DND-41 (cell line): Measurements from ENCODE around the gene PEMT.

Experiments used
- ATAC-seq: fragments of 200-7000 bp; cut with Tn5 transposase; 3 replicates; pipeline ENCODE4 v1.9.1; 2021; ENCODE audit warnings: low read depth; ENCODE audit not compliant: insufficient read depth
- DNase-seq: peaks from one replicate; pipeline ENCODE4 v3.0.0-alpha.2; 2020
- H2AFZ ChIP-seq: 2 replicates; pipeline ENCODE4 v1.6.0; 2012; ENCODE audit warnings: low read depth, low read length
- H3K27ac ChIP-seq: 2 replicates; pipeline ENCODE4 v1.5.1; 2012; ENCODE audit warnings: low read length, inconsistent platforms
- H3K27me3 ChIP-seq: fragments of 200-600 bp; sonication (generic); 2 replicates; pipeline ENCODE4 v1.6.0; 2012; ENCODE audit warnings: low read length, mild to moderate bottlenecking, inconsistent platforms; ENCODE audit not compliant: insufficient read depth, poor library complexity
- H3K36me3 ChIP-seq: 2 replicates; pipeline ENCODE4 v1.5.1; 2012; ENCODE audit warnings: low read length, inconsistent platforms; ENCODE audit not compliant: insufficient read depth
- H3K4me1 ChIP-seq: 2 replicates; pipeline ENCODE4 v1.5.1; 2012; ENCODE audit warnings: mild to moderate bottlenecking, low read length; ENCODE audit not compliant: insufficient read depth
- H3K4me2 ChIP-seq: 2 replicates; pipeline ENCODE4 v1.6.0; 2012; ENCODE audit warnings: mild to moderate bottlenecking, moderate library complexity, low read length, inconsistent platforms; ENCODE audit not compliant: insufficient read depth
- H3K4me3 ChIP-seq, 2 experiments: fragments of 200-600 bp in 1 of 2; shearing (Covaris generic) in 1 of 2; 2 replicates each; pipeline ENCODE4 v1.5.1; 2012 to 2016; ENCODE audit warnings: inconsistent platforms in 2 of 2, low read length in 2 of 2, mild to moderate bottlenecking in 2 of 2, low read depth in 1 of 2, moderate library complexity in 1 of 2
- H3K79me2 ChIP-seq: 2 replicates; pipeline ENCODE4 v1.6.0; 2012; ENCODE audit warnings: low read length, inconsistent platforms; ENCODE audit not compliant: insufficient read depth
- H3K9ac ChIP-seq: 2 replicates; pipeline ENCODE4 v1.6.0; 2012; ENCODE audit warnings: low read depth, mild to moderate bottlenecking, inconsistent platforms, low read length, moderate library complexity
- H3K9me3 ChIP-seq: 2 replicates; pipeline ENCODE4 v1.5.1; 2012; ENCODE audit warnings: low read length, moderate library complexity, mild to moderate bottlenecking, inconsistent platforms; ENCODE audit not compliant: insufficient read depth, severe bottlenecking
- H4K20me1 ChIP-seq: 2 replicates; pipeline ENCODE4 v1.6.0; 2012; ENCODE audit warnings: low read length; ENCODE audit not compliant: insufficient read depth
- EZH2 ChIP-seq: IDR thresholded peaks from 3 replicates; pipeline ENCODE4 v1.6.1; 2012; ENCODE audit warnings: borderline replicate concordance, low read depth, mild to moderate bottlenecking, moderate library complexity, low read length, inconsistent platforms; ENCODE audit not compliant: severe bottlenecking
- TF ChIP-seq, protein P1 (sequence below): IDR thresholded peaks from 2 replicates; pipeline ENCODE4 v1.5.1; 2012; ENCODE audit warnings: borderline replicate concordance, low read length, moderate library complexity, mild to moderate bottlenecking; ENCODE audit not compliant: poor library complexity, severe bottlenecking; ENCODE audit errors: extremely low read depth

The PEMT gene

DNA sequence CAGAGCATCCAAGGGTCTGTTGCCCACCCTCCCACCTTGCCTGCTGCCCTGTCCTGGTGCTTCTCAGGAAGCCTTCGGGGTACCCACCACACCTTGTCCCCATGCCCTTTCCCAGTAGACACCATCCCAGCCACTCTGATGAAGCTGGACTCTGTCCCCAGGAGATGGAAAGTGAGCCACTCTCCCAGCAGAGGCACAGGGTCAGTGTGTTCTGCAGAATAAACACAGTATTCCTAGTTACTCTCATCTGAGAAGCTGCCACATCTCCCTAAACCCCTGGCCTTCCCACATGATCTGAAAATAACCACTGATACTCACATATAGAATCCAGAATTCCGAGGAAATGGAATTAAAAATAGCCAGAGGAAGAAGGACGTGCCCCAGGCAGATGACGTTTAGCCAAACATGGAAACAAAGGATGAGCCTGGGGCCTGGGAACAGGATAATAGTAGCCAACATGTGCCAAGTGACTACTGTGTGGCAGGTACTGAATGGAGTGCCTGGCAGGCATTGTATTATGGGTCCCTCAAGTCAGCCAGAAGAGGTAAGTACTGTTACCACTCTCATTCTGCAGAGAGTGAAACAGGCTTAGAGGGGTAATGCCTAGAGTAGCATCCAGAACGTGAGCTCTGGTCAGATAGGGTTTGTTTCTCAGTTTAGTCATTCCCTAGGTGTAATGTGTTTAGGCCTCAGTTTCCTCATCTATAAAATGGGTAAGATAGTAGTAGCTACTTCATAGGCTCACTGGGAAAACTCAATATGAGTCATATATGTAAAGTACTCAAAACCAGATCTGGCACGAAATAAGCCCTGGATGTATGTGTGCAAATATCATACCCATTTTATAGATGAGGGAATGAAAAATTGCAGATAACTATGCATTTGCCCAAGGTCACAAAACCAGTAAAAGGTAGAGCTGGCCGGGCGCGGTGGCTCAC lies 20.8 kb upstream of the PEMT start:
- TF ChIP-seq, protein P1, sequence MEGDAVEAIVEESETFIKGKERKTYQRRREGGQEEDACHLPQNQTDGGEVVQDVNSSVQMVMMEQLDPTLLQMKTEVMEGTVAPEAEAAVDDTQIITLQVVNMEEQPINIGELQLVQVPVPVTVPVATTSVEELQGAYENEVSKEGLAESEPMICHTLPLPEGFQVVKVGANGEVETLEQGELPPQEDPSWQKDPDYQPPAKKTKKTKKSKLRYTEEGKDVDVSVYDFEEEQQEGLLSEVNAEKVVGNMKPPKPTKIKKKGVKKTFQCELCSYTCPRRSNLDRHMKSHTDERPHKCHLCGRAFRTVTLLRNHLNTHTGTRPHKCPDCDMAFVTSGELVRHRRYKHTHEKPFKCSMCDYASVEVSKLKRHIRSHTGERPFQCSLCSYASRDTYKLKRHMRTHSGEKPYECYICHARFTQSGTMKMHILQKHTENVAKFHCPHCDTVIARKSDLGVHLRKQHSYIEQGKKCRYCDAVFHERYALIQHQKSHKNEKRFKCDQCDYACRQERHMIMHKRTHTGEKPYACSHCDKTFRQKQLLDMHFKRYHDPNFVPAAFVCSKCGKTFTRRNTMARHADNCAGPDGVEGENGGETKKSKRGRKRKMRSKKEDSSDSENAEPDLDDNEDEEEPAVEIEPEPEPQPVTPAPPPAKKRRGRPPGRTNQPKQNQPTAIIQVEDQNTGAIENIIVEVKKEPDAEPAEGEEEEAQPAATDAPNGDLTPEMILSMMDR: no peak
- no peak for TF ChIP-seq EZH2
- H4K20me1 ChIP-seq: no peaks in the 10 kb centered on the region
- H3K9me3 ChIP-seq: no peaks in the 10 kb centered on the region
- H3K9ac ChIP-seq: no peak overlapping the region
- DNase-seq (no peak), ATAC-seq (no peak)
- no peaks in the 10 kb centered on the region for H3K79me2 ChIP-seq
- no peaks in the 10 kb centered on the region for H3K4me1 ChIP-seq
- no peak overlapping the region for H3K4me2 ChIP-seq
- no peak overlapping the region for H3K4me3 ChIP-seq
- H3K27ac ChIP-seq: no peak overlapping the region
- no peaks in the 10 kb centered on the region for H3K27me3 ChIP-seq
- H3K36me3 ChIP-seq: no peaks in the 10 kb centered on the region
- H2AFZ ChIP-seq: no peak overlapping the region

DNA sequence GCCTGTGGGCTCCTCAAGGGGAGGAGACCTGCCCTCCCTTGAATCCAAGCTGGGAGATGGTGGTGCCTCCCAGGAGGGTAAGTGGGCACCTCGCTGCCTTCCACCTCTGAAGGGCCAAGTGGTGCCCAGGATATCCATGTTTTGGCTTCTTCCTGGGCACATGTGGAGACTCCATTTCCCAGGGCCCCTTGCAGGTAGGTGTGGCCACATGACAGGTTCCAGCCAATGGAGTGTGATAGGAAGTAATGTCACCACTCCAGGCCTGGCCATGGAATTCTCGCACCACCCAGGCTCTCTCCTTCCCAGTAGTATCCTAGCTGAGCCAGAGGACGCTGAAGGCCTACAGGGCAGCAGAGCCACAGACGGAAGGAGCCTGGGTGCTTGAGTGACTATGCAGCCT lies 17.6 kb upstream of the PEMT start:
- H3K9ac ChIP-seq: no peak overlapping the region
- no peaks in the 10 kb centered on the region for H3K79me2 ChIP-seq
- peak overlapping the region; percentile 50; the same call in 1 of the 2 replicates for H2AFZ ChIP-seq
- no peaks in the 10 kb centered on the region for H3K9me3 ChIP-seq
- ATAC-seq: no peak
- no peaks in the 10 kb centered on the region for H3K27me3 ChIP-seq
- no peak overlapping the region for H3K4me2 ChIP-seq
- H3K27ac ChIP-seq: no peak overlapping the region
- TF ChIP-seq, protein P1: no peak
- no peak overlapping the region for H3K4me3 ChIP-seq
- H3K4me1 ChIP-seq: no peaks in the 10 kb centered on the region
- H4K20me1 ChIP-seq: no peaks in the 10 kb centered on the region
- H3K36me3 ChIP-seq: no peaks in the 10 kb centered on the region
- DNase-seq: peak; percentile 27

DNA sequence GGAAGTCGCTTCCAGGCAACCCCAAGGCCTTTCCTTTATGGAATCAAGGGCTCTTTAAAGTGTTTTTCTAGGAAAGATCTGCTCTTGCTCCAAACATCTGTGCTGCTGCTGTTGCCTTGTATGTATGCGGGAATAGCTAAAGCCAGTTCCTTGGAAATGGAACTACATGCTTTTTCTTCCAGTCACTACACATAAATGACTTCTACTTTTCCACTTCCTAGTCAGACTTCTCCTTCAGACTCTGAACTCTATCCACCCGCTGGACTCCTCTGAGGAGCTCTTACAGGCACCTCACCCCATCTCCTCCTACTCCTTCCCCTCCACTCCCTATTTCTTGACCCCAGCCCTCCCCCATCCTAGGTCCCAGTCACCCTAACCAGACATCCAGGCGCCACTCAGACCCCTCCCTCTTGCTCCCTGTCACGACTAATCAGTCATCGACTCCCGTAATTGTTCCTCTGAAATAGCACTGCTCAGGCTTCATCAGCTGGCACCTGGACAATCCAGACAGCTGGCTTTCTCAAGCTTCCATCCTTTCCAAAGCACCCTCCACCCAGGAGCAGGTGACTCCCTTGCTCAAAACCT lies 15.0 kb upstream of the PEMT start:
- ATAC-seq (no peak), DNase-seq (no peak)
- Histone ChIP-seq H3K36me3 (no peaks in the 10 kb centered on the region), H3K4me1 (no peaks in the 10 kb centered on the region), H3K4me3 (no peak overlapping the region), H3K79me2 (no peaks in the 10 kb centered on the region), H2AFZ (no peak overlapping the region), H3K9ac (no peak overlapping the region), H4K20me1 (no peaks in the 10 kb centered on the region), H3K27me3 (no peaks in the 10 kb centered on the region), H3K27ac (no peak overlapping the region), H3K9me3 (no peaks in the 10 kb centered on the region), H3K4me2 (no peak overlapping the region)
- TF ChIP-seq, protein P1: no peak
- no peak for TF ChIP-seq EZH2
